T1000 (cell line): ENCODE data around the gene TEDC2.

Experiments used
- DNase-seq: peaks from one replicate; lab custom pipeline; 2025; ENCODE audit warnings: mixed read lengths; lab: John Stamatoyannopoulos, UW

TEDC2 gene

DNA sequence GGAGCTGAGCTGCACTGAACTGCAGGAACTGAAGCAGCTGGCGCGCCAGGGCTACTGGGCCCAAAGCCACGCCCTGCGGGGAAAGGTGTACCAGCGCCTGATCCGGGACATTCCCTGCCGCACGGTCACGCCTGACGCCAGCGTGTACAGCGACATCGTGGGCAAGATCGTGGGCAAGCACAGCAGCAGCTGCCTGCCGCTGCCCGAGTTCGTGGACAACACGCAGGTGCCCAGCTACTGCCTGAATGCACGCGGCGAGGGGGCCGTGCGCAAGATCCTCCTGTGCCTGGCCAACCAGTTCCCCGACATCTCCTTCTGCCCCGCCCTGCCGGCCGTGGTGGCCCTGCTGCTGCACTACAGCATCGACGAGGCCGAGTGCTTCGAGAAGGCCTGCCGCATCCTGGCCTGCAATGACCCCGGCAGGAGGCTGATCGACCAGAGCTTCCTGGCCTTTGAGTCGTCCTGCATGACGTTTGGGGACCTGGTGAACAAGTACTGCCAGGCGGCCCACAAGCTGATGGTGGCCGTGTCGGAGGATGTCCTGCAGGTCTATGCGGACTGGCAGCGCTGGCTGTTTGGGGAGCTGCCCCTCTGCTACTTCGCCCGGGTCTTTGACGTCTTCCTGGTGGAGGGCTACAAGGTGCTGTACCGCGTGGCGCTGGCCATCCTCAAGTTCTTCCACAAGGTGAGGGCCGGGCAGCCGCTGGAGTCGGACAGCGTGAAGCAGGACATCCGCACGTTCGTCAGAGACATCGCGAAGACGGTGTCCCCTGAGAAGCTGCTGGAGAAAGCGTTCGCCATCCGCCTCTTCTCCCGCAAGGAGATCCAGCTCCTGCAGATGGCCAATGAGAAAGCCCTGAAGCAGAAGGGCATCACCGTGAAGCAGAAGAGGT, 36.6 kb downstream of the TEDC2 start:
- DNase-seq = no peak

DNA sequence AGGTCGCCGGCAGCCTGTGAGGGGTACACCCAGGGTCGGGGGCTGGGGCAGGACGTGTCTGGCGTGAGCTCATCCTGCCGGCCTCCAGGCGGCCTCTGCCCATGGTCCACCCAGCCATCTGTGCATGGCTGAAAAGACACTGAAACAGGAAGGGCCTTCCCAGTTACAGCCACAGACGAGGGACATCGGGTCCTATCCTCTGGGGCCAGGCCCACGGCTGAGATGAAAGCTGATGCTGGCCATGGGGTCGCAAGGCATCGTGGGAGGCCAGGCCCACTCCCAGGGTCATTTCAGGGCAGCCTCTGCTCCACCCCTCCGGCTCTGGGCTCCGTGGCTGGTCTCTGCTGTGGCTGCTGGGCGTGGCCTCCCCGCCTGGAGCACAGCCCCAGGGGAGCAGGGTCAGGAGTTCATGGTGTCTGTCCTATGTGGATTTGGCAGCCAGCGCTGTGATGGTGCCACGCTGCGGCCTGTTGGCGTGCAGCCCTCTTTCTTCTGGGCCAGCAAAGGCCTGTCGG, 37.3 kb downstream of the TEDC2 start:
- no peak for DNase-seq

DNA sequence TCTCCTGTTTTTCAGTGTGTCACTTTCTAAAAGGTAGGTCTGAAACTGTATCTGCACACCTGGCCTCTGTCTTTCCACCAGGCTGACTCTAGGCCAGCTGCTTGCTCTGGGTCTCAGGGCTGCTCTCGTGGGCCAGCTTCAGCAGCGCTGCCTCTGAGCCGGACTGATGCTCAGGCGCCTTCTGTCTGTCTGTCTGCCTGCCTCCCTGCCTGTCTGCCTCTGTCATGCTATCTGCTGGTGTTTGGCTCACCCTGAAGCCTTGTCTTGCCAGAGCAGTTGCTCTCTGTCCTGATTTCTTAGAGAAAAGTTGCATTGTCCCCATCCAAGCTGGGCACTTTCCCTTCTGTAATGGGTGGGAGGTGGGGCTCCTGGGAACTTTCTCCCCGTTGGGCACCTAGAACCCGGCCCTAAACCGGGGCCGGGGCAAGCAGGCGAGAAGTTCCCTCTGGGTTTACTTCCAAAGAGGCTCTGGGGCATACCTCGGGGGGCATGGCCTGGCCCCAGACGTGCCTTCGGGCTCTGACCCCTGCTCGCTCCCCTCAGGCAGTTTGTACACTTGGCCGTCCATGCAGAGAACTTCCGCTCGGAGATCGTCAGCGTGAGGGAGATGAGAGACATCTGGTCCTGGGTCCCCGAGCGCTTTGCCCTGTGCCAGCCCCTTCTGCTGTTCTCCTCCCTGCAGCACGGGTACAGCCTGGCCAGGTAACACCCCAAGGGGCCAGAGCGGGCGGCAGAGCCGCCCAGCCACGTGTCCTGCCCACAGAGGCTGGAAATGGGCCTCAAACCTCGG, 38.0 kb downstream of the TEDC2 start:
- DNase-seq = no peak

DNA sequence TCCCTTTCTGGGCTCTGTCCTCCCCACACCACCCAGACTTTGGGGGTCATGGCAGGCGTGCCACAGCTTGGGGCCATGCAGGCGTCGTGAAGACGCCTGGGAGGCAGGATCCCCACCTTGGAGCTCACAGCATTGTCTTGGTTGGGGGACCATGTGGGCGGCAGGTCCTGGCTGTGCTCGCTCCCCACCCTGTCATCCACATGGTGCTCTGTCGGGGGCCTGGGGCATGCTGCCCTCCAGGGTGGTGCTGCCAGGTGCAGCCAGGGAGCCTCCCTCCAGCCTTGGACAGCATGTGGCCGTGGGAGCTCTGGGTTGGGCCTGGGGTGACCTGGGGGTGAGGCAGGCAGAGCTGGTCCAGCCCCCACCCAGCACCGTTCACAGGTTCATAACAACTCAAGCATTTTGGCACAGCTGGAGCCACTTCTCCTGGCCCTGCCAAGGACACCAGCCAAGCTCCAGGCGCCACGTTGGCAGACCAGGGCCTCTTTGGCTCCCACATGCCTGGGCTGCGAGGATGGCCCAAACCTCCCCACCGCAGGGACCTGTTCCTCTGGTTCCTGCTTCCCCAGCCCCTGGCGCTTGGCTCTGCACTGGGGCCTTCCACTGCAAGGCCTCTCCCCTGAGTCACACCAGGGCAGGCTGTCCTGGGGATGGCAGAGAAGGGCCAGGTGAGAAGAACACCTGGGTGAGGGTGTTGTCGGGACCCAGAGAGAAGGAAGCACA, 38.8 kb downstream of the TEDC2 start:
- no peak for DNase-seq

DNA sequence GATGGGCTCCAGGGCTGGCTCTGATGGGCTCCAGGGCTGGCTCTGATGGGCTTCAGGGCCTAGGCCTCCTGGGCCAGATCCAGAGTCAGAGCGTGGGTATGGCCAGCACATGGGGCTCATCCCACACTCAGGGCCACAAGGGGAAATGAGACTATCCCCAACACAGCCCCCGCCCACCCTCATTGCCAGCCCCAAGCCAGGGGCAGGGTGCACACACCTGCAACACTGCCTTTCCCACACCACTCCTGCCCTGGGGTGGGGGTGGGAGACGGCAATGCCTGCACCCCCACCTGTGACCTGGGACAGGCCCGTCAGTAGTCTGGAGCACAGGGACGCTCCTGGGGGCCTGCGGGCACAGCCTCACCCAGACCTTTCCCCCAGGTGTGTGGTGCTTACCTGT, 39.5 kb downstream of the TEDC2 start:
- DNase-seq = no peak

DNA sequence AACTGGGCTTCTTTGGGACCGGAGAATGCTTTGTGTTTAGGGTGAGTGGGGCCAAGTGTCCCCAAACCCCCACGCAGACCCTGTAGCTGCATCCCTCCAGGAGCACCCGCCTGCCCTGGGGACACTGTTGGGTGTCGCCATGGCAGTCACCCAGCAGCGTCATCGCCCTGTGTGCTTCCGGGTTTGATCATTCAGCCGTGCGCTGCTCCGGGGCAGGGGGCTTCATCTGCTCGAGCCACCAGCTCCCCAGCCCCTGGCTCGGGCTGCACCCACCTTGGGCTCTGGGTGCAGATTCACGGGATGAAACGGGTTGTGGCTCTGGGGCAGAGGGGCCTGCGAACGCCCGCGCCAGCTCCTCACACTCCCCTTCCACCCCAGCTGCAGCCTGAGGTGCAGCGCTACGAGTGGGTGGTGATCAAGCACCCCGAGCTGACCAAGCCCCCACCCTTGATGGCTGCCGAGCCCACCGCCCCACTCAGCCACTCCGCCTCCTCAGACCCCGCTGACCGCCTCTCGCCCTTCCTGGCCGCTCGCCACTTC, 40.1 kb downstream of the TEDC2 start:
- no peak for DNase-seq

DNA sequence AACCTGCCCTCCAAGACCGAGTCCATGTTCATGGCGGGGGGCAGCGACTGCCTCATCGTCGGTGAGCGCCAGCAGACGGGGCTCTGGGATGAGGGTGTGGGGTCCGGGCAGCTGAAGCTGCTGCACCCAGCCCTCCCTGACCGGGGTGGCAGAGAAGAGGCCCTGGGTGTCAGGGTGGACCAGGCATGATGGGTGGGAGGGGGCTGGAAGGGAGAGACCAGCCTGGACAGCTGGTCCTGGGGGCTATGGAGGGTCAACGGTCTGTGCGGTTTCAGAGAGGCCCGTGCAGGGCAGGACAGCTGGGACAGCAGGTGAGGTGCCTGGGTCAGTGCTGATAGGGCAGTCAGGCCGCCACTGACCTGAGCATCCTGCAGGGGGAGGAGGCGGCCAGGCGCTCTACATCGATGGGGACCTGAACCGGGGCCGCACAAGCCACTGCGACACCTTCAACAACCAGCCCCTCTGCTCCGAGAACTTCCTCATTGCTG, 40.6 kb downstream of the TEDC2 start:
- DNase-seq = no peak

DNA sequence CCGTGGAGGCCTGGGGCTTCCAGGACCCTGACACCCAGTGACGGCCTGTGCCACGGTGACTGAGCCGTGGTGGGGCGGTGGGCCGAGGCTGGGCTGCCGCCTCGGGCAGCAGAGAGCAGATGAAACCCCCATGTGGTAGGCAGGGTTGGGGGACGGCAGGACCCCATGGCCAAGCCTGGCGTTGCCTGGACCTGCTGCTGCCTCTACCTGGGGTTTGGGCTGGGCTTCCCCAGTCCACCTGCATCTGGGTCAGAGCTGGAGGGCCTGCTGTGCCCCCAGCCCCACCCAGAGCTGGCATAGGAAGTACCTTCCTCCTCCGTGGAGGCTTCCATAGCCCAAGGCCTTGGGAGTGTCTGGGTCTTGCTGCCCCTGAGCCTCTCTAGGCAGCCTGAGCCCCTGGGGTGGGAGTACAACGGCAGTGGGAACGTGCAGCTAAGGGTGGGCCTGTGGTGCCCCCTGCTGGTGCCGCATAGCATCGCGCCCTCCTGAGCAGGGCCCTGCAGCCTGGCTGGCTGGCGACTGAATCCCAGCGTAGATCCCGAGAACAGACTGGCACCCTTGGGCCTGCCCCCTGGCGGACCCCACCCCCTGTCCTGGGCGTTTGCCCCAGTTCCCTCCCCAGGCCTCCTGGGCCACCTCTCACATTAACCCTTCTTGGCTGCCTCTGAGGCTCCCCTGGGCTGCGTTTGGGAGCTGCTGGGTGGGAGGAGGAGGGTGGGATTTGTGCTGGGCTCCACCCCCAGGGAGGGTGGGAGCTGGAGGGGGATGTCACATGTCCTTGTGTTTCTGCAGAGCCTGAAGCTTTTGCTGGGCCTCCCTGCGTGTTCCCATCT, 41.2 kb downstream of the TEDC2 start:
- DNase-seq = peak; percentile 80

DNA sequence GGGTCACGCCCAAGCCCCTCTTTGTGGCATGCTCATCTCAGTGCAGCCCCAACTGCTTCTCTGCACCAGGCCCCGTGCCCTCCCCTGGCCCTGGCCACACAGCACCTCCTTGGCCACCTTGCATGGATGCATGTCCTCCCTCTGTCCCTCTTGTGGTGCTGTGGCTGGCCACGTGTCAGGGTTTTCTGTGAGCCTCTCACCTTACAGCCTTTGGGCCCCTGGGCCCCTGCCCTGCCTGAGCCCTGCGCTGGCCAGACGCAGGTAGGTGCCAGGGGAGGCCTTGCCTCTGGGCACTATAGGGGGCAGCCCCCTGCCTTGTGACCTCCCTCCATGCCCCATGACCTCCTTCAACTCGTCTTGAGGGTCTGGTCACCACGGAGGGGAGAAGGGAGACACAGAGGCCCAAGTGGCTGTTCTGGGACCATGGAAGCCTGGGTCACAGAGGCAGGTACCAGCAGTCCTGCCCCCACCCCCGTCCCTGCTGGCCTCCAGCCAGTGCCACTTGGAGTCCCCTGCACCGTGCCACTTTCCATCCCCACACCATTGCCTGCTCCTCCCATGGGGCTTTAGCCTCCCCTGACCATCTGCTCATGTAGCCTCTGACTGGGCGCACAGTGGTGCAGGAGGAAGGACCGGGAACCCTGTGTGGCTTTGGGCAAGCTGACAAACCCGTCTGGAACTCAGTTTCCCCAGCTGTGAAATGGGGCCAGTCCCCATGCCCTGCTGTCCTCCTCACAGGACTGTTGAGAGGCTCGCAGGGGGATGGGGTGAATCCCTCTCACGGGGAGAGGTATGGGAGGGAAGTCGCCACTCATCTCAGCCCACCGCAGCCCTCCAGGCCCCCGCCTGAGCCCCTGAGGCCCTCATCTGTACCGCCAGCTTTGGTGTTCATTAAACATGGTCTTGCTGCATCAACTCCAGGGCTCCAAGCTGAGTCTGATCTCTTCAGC, 42.3 kb downstream of the TEDC2 start:
- no peak for DNase-seq

DNA sequence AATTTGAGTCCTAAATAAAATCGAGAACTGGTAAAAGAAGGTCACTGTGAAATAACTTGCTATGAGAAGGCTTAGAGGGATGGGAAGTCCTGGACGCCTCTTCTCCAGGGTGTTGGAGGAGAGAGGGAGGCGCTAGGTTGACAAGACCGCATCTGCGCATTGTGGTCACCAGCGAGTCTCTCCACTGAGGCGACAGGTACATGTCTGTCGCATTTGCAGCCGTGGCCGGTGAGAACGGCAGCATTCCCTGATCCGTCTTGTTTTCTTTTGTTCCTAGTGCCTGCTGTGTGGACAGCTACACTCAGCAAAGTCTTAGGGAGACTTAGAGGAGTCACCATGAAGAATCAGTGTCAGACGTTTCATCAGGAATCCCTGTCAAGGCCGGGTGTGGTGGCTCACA, 45.8 kb downstream of the TEDC2 start:
- DNase-seq = no peak

DNA sequence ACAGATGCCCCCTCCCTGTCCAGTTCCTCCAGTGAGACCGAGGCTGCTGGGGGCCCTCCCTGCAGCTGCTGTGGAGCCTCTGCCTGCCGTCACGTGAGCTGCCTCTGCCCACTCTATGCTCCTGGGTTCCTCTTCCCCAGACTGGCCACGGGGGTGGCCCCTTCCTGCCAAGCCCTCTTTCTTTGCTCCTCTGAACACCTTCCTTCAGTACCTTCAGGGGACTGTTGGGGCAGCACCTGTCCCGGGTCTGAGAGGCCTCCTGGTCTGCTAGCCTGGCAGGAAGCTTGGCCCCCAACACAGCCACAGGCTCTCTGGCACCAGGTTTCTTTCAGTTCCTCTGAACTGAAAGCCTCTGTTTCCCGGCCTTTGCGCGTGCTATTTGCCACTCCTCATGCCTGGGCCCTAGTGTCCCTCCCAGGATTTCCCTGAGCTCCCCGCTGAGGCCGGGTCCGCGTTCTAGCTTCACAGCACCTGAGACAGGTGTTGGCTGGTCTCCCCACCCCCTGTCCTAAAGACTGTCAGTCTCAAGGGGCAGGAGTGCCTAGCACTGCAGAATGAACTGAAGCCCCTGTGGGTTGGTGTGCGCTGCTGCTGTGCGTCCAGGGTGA, 47.2 kb downstream of the TEDC2 start:
- DNase-seq = no peak

DNA sequence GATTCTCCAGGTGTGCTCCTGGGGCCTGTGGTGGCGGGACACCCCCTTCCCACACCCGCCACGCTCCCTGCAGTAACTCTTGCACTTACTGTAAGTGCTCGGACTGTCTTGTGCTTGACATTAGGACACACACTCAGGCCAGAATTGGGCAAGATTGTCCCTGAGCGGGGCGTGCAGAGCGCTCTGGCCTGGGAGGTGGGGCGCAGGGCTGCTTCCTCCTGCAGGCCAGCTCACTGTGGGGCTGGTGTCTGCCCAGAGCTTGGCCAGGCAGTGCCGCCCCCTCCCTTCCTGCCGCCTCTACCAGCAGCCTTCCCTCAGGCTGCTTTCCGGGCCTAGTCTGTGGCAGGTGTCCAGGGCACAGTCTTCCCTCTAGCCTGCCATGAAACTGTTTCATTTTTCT, 47.8 kb downstream of the TEDC2 start:
- no peak for DNase-seq

DNA sequence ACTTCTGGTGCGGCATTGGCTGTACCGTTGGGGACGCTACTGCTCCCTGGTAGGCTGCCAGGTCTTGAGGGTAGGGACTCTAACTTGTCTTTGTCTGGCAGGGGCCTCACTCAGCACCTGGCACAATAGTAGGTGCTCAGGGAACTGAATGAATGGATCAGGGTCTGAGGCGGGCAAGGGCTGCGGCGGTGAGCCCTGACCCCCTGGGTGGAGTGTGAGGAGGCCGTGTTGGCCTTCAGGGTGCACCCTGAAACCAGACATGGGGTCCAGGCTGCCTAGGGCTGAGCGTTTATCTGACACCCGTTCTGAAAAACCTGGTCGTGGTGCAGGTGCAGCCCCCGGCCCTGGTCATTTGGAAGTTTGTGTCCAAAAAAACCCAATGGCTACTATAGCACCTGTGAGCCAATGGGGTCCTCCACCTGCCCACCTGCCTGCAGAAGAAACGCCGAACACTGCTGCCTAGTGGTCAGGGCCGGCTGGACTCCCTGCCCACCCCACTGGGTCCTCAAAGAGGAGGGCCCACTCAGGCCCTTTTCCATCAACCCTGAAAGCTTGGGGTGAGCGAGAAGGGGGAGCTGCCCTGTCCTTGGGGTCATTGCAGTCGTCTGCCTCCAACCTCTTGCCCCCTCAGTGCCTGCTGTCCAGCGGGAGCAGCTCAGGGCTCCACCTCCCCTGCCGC, 49.0 kb downstream of the TEDC2 start:
- no peak for DNase-seq

DNA sequence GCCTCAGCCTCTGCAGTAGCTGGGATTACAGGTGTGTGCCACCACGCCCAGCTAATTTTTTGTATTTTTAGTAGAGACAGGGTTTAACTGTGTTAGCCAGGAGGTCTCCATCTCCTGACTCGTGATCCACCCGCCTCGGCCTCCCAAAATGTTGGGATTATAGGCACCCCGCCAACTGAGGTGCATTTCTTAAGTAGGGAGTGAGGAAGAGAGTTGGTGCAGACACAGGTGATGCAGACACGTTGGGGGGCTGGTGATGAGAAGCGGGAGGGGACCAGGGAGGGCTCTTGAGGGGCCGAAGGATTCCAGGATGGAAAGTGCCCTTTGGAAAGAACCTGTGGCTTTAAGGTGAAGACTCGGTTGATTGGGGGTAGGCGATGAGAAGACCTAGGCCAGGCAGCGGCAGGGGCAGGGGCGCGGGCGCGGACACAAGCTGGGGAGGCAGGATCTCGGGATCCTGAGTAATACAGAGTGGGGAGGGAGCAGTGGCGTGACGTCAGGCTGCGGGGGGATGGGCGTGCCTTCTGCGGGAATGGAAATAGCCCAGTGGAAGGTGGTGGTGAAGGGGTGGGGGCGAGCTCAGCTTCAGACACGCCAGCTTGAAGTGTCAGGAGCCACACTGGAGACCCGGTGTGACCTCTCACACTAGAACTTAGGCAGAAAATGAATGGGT, 51.4 kb downstream of the TEDC2 start:
- DNase-seq = peak; percentile 35

DNA sequence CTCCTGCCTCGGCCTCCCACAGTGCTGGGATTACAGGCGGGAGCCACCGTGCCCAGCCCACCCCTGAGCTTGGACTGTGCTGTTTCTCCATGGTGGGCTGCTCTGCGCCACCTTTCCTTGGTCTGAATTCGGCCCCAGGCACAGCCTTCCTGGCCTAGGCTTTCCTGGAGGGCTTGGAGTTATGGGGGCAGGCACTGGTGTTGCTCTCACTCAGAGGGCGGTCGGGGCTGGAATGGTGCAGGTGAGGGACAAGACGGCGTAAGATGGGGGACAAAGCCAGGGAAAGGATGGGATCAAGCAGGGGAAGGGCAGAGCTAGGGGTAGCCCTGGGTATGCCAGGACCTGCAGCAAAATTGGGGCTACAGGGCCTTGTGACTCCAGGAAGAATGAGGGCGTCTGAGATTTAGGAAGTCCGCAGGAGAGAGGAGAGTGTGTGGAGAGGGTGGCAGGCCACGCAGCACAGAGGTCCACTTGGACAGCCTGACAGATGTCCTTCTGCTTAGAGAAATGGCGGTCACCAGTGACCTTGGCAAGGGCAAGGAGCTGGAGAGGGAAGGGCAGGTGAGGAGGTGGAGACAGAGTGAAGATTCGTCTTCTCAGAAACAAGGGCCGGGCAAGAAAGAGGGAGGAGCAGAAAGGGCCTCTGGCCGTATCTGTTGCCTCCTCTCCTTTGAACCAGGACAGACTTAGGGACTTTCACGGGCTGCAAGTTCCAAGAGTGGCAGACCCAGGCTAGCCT, 52.3 kb downstream of the TEDC2 start:
- DNase-seq = no peak

DNA sequence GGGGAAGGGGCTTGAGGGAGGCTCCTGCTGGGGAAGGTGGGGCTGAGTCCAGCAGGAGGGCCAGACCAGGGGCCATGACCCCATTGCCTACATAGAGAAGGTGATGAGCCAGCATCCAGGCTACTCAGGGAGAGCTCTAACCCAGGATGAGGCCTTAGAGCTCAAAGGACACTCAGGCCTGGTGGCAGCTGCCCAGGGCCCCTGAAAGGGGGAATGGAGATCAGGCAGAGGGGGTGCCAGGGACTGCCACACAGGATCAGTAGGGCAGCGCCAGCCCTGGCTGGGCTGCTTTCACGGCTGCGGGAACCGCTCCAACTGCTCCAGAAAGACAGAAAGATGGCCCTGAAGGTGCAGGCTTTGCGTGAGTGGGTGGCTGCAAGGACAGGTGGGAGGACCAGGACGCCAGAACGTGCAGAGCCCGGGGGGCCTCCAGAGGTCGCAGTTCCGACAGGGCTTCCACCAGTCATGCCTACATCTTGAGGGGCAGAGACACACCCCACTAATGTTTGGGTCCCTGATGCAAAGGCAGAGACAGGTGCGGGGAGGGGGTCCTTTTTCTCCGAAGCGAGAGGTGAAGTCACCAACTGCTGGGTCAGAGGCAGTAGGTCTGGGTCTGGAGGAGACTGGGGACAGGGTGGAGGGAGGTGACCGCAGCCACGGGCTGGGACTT, 53.0 kb downstream of the TEDC2 start:
- DNase-seq = no peak
